NCI-H748 (cell line): ENCODE results near the gene HSD17B2.
A peak's percentile ranks its signal among the peaks of the same experiment; 100 is the strongest.

Source experiments
- DNase-seq: peaks from one replicate; lab custom pipeline; 2025; ENCODE audit not compliant: unreplicated experiment; lab: John Stamatoyannopoulos, UW

HSD17B2 gene

DNA sequence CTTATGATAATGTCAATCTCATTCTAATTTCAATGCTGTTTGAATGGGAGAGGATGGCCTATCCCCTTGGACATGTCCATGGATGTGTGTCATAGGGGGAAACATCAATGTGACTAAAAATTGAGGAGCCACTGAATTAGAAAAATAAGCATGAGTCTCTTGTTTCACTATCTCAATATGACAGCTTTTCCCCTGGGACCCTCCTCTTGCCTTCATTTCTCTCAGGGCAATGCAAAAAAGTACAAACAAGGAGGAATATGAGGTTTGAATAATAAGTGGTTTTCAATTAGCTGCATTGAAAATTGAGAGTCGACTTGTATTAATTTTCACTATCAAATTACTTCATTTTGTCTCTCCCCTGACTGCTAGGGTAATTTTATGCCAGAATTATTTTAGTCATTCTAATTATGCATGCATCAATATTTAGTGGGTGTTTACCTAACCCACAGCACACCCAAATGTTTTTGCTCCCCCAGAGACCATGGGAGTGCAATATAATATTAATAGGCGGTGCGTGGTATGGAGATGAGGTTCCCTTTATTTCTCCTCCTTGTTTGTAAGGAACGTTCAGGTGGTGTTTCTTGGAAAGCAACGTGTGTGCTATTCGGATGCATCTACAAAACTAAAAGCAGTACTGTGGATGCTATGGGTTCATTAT is 17.0 kb upstream of the HSD17B2 start:
- DNase-seq: no peak

- no peak for DNase-seq
Measured at GRCh38 chr16:82019535-82019934, 15.5 kb upstream of the HSD17B2 start.

GRCh38 chr16:82020051-82020450 is 15.0 kb upstream of the HSD17B2 start:
- no peak for DNase-seq

DNA sequence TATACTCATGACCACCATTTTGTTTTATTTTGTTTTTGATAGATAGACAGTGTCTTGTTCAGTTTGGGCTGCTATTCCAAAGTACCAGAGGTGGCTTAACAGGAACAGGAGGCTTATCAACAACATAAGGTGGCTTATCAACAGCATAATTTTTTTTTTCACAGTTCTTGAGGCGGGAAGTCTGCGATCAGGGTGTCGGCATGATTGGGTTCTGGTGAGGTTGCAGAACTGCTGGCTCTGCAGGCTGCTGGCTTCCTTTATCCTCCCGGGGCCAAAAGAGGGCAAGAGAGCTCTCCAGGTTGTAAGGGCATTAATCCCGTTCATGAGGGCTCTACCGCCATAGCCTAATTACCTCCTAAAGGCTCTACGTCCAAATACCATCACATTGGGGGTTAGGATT is 11.8 kb upstream of the HSD17B2 start:
- DNase-seq: no peak

DNA sequence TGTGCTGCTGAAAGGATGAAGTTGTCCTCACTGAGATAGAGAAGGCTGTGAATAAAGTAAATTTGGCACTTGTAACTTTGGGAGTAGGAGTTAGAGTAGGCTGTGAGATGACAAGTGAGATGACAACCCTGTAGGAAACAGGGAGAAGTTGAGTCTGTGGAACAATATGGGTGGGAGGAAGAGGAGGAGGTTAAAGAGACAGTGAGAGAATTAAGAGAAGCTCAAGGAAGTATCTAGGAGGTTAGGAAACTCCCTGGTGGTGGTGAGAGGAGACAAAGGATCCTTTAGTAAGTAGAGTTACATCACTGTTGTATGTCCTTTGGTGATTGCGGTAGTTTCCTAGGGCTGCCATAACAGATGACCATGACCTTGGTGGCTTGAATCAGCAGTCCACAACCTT is 10.7 kb upstream of the HSD17B2 start:
- DNase-seq: no peak

- DNase-seq: no peak
Measured at GRCh38 chr16:82024883-82025282, 10.2 kb upstream of the HSD17B2 start.

GRCh38 chr16:82027629-82028064 is 7.4 kb upstream of the HSD17B2 start:
- no peak for DNase-seq

DNA sequence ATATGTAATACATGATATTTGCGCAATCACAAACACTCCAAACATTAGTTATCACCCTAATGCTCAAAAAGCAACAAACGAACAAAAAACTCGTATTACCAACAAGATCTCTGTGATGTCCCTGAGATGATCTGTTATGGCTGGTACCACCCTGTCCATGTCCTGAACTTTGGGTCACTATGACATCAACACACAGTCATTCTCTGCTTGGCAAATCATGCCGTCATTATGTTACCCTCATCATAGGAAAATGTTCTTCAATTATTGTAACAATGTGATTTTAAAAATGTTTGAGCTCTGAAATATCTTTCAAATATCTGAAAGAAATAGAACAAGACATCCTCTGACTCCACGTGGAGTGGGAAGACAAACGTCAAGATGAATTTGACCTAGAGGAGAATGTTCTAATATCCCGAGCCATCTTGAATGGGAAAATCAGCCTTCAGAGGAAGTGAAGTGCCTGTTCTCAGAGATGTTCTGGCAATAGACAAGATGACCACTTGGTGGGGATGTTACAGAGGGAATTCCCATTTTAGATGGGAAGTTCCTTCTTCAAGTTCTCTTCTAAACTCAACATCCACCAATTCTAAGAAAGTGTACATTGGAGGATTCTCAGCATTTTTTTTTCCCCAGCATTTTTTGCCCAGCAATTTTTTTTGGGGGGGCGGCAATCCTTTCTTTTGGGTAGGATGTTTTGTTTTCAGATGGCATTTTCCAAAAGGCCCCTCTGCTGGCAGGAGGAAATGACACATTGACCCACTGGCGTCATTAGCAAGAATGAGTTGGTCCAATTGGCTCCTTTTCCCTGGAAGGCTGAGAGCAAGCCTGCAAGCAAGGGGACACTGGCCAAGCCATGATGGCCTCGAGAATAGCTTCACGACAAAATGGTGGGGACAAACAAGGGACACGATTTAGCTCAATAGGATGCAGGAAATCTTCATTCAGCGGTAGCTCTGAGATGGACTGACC is 3.7 kb upstream of the HSD17B2 start:
- peak; percentile 57 for DNase-seq

DNA sequence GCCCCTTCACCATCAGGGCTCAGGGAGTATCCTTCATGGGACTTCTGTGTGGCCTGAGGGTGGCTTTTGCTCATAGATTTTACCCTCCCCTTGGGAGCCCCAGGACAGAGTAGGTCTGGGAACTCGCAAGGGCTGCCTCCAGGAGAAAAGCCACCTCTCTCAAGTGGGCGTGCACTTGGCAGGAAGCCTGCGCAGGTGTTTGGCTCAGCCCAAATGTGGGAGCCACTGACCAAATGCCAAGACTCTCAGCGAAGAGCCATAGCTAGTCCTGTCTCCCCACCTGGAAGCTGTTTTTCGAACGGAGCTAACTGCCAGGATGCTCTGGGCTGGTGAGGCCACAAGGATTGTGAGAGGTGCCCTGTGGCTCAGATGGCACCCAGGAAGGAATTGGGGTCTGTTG is 2.0 kb upstream of the HSD17B2 start:
- no peak for DNase-seq

- DNase-seq: no peak
Measured at GRCh38 chr16:82033683-82034300, 1.3 kb upstream of the HSD17B2 start.

DNA sequence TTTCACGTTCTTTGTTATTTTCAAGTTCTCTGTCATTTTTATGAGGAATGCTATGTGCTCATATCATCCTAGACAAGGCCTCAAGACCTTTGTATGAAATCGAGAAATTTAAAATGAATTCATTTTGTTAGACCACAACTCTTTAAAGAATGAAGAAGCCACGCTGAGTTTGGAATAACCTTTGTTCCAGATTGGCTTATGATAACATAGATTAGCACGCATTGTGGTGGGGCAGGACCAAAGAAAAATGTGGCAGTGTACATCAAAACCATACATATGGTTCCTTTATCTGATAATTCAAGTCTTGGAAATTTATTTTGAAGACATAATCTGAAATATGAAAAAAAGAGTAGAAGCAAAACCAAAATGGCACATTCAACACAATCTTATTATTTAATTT is 2.2 kb downstream of the HSD17B2 start:
- no peak for DNase-seq

GRCh38 chr16:82037666-82038065 is 2.6 kb downstream of the HSD17B2 start:
- DNase-seq: no peak

GRCh38 chr16:82040296-82040695 is 5.2 kb downstream of the HSD17B2 start:
- peak; percentile 55 for DNase-seq

- DNase-seq: no peak
Measured at GRCh38 chr16:82041542-82041941, 6.5 kb downstream of the HSD17B2 start.

DNA sequence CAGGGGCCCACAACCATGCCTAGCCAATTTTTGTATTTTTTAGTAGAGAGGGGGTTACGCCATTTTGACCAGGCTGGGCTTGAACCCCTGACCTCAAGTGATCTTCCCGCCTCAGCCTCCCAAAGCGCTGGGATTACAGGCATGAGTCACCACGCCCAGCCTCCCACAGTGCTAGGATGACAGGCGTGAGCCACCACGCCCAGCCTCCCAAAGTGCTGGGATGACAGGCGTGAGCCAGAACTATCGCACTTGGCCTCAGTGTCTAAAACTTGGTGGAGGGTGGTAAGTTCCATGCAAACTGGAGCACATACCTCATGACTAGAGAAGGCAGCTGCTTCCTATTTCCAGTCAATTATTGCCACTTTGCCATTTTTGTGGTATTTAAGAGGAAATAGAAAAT is 7.1 kb downstream of the HSD17B2 start:
- no peak for DNase-seq

GRCh38 chr16:82042846-82043245 is 7.8 kb downstream of the HSD17B2 start:
- no peak for DNase-seq

DNA sequence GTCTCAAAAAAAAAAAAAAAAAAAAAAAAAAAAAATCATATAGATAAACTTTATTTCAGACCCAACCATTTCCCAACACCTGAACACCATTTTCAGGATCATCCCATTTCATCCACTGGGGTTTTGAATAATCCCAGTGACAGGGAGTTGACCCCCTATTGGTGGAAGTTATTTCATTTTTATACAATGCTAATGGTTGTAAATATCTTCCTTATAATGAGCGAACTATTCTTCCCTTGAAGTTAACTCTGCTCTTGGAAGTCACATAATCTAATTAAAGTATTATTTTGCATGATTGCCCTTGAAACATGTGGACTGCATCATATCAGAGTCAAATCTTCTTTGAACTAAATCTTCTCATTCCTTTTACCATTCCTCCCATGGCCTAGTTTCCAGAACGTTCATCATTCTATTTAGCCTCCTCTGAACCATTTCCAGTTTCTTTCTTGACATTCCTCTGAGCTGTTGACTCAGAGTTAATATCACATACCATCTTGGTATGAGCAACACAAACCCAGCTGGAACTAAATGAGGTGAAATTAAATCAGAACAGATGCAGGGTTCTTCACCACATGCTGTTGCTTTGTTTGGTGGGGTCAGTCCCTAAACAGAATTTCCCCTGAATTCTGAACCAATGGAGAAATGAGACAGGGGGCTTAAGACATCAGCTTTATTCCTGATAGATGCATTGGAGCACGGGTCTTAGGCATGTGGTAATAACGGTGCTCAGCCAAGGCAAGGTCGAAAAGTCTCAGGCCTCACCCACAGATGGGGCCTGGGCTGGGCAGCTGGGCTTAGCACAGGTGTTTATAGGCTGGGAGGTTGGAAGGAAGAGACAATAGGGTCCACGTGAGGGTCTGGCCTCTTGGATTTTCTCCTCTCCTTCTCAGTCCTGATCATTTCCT is 8.9 kb downstream of the HSD17B2 start:
- no peak for DNase-seq

DNA sequence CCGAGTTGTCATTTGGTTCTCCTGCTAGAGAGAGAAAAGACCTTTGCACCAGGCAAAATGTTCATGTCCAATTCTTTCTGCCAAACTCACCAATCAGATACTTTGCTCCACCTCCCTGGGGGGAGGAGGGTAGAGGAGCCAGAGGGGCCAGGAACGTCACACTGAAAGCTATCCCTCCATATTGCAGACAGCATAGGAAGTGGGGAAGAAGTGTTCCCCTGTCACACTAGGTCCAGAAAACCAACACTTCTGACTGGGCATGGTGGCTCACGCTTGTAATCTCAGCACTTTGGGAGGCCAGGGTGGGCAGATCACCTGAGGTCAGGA is 9.5 kb downstream of the HSD17B2 start:
- no peak for DNase-seq

DNA sequence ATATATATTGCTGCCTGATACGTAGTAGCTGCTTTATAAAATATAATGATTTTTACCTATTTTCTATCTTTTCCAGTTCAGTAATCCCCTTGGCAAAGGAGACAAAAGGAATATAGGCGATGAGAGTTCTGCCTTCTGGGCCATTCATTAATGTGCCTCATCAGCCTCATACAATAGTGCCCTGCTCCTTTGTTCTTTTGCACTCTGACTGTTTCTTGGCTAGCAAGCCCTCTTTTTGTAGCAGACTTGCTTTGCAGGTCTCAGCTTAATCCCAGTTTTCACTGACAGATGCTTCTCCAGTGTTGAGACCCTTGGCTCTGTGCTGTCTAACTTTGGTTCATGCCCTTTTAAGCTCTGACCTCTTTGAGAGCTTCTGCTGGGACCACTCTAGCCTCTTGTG is 10.4 kb downstream of the HSD17B2 start:
- DNase-seq: no peak

DNA sequence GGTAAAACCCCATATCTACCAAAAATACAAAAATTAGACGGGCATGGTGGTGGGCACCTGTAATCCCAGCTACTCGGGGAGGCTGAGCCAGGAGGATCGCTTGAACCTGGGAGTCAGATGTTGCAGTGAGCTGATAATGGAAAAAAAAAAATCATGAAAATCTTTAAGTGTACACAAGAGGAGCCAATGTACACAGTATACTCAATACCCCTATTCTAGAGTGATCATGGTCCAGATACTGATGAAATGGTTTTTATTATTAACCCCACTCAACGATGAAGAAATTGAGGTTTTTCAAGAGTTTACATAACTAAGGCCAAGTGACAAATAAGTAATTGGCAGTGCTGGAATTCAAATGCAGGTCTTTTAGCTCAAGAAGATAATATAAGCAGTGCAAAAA is 11.5 kb downstream of the HSD17B2 start:
- no peak for DNase-seq

GRCh38 chr16:82046941-82047340 is 11.9 kb downstream of the HSD17B2 start:
- DNase-seq: no peak
